ENCODE data around the gene TIMP3.

TIMP3 gene

GRCh38 chr22:32897400-32897799 is 95.9 kb downstream of the TIMP3 start:
- DNase-seq, result no peak

GRCh38 chr22:32900886-32901635 is 99.6 kb downstream of the TIMP3 start:
- DNase-seq, result no peak

- no peak for DNase-seq
These were observed 100.4 kb downstream of the TIMP3 start for GRCh38 chr22:32901925-32902324.

GRCh38 chr22:32903507-32903906 is 102.0 kb downstream of the TIMP3 start:
- DNase-seq, result no peak

- no peak for DNase-seq
These were observed 102.5 kb downstream of the TIMP3 start for GRCh38 chr22:32904044-32904443.

GRCh38 chr22:32905400-32905799 is 103.9 kb downstream of the TIMP3 start:
- DNase-seq, result no peak

GRCh38 chr22:32909581-32910428 is 108.3 kb downstream of the TIMP3 start:
- no peak for DNase-seq

GRCh38 chr22:32910429-32910772 is 108.9 kb downstream of the TIMP3 start:
- no peak for DNase-seq

- no peak for DNase-seq
These were observed 110.0 kb downstream of the TIMP3 start for GRCh38 chr22:32911503-32911902.

Data from activated naive CD4-positive, alpha-beta T cell treated with anti-CD3 and anti-CD28 coated beads, Interleukin-2, amount 50 U/mL, for 16 hours (primary cell).